ENCODE measurements around the gene MKRN3. TPM values are rescaled to one million over a fixed set of nuclear protein-coding genes. Genes with fewer than 3 reads are reported as not detected.

Gene MKRN3
- total RNA-seq, 1 donor from 2014 or later, result not detected

- FAIRE-seq, result no peak
- DNase-seq (ENCODE audit: low read depth), result no peak
These were observed 36.6 kb downstream of the MKRN3 start for GRCh38 chr15:23602124-23602523.

GRCh38 chr15:23606226-23606625 is 40.8 kb downstream of the MKRN3 start:
- TF ChIP-seq CTCF (IDR thresholded peaks at IDR 0.05; ENCODE audit: insufficient read depth, low read length, severe bottlenecking), result no peak
- H3K4me3 ChIP-seq (ENCODE audit: low read depth, low read length), result no peak overlapping the region

More at GRCh38 chr15:23602124-23602523, 36.6 kb downstream of the MKRN3 start:
- Histone ChIP-seq H3K4me3 (ENCODE audit: low read depth, low read length) (no peak overlapping the region), H3K27me3 (ENCODE audit: control insufficient read depth, insufficient read depth, low read length) (no peaks in the 10 kb centered on the region), H3K36me3 (ENCODE audit: control insufficient read depth, insufficient read depth, low read length) (no peaks in the 10 kb centered on the region)
- no peak for TF ChIP-seq CTCF (IDR thresholded peaks at IDR 0.05; ENCODE audit: insufficient read depth, low read length, severe bottlenecking)

GRCh38 chr15:23616536-23616935 is 51.1 kb downstream of the MKRN3 start:
- H3K4me3 ChIP-seq (ENCODE audit: low read depth, low read length), result no peak overlapping the region
- FAIRE-seq, result no peak
- DNase-seq (ENCODE audit: low read depth), result no peak
- no peaks in the 10 kb centered on the region for H3K27me3 ChIP-seq (ENCODE audit: control insufficient read depth, insufficient read depth, low read length)
- TF ChIP-seq CTCF (IDR thresholded peaks at IDR 0.05; ENCODE audit: insufficient read depth, low read length, severe bottlenecking), result no peak
- no peaks in the 10 kb centered on the region for H3K36me3 ChIP-seq (ENCODE audit: control insufficient read depth, insufficient read depth, low read length)

More at GRCh38 chr15:23606226-23606625, 40.8 kb downstream of the MKRN3 start:
- Histone ChIP-seq H3K27me3 (ENCODE audit: control insufficient read depth, insufficient read depth, low read length) (no peaks in the 10 kb centered on the region), H3K36me3 (ENCODE audit: control insufficient read depth, insufficient read depth, low read length) (no peaks in the 10 kb centered on the region)
- no peak for DNase-seq (ENCODE audit: low read depth)
- no peak for FAIRE-seq

Other genes starting within 250 kb of the MKRN3 start
- not detected in 2 replicates for gene GOLGA6L26, start 231.5 kb upstream of the MKRN3 start, total RNA-seq
- under 0.01 TPM in 1 of 2 replicates, not detected in the other for gene GOLGA8S, start 210.9 kb upstream of the MKRN3 start, total RNA-seq
- not detected in 2 replicates for gene GOLGA6L2, start 118.4 kb upstream of the MKRN3 start, total RNA-seq
- not detected in 2 replicates for gene MAGEL2, start 82.2 kb downstream of the MKRN3 start, total RNA-seq
- gene NDN, start 121.6 kb downstream of the MKRN3 start, total RNA-seq, result 10.0 and 10.9 TPM in 2 replicates

Measured in bronchial epithelial cell (primary cell).